Measurements from ENCODE around the gene NTM. TPM values are rescaled to one million over a fixed set of nuclear protein-coding genes. Genes with fewer than 3 reads are reported as not detected.
A peak's percentile ranks its signal among the peaks of the same experiment; 100 is the strongest.

NTM gene
- total and polyA plus RNA-seq, 9 donors = 8.5 to 37.1 (median 22.6) TPM

- no peak for DNase-seq
- Histone ChIP-seq H3K4me3 (ENCODE audit: low read length) (no peak overlapping the region), H3K27me3 (ENCODE audit: control insufficient read depth, insufficient read depth, low read length) (peaks cover 9% of the 10 kb centered on the region), H3K4me1 (ENCODE audit: control insufficient read depth, insufficient read depth, low read length) (no peaks in the 10 kb centered on the region), H3K27ac (ENCODE audit: low read length) (no peak overlapping the region), H3K9me3 (replicated peaks; ENCODE audit: control insufficient read depth, low read depth, low read length) (no peaks in the 10 kb centered on the region), H3K36me3 (ENCODE audit: control insufficient read depth, insufficient read depth, low read length) (no peaks in the 10 kb centered on the region)
- WGBS (ENCODE audit: insufficient coverage) = 66% methylated on average over 4 of the region's 11 CpGs
These were observed 438.9 kb downstream of the NTM start for GRCh38 chr11:131809203-131809918.

DNA sequence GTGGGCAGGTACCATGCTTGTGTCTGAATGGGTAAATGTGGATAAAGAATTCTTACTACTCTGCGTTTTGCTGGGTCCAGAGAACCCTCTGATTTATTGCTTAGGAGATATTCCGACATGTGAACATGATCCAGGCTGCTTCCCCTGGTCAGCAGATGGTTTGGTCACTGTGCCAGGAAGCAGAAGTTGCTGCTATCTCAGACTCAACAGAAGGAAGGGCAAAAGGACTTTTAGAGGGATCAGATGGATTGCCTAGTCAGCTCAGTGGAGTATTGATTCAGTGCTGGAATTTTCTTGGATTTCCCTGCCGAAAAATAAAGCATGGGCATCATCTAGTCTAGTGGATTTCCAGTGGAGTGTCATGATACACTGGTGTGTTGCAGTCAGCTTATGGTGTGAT, 440.1 kb downstream of the NTM start:
- 39% methylated on average over 2 of the region's 3 CpGs for WGBS (ENCODE audit: insufficient coverage)
- H3K27me3 ChIP-seq (ENCODE audit: control insufficient read depth, insufficient read depth, low read length) = peaks cover 3% of the 10 kb centered on the region
- no peaks in the 10 kb centered on the region for H3K36me3 ChIP-seq (ENCODE audit: control insufficient read depth, insufficient read depth, low read length)
- no peaks in the 10 kb centered on the region for H3K9me3 ChIP-seq (replicated peaks; ENCODE audit: control insufficient read depth, low read depth, low read length)
- no peak overlapping the region for H3K4me3 ChIP-seq (ENCODE audit: low read length)
- H3K4me1 ChIP-seq (ENCODE audit: control insufficient read depth, insufficient read depth, low read length) = no peaks in the 10 kb centered on the region
- DNase-seq = no peak
- no peak overlapping the region for H3K27ac ChIP-seq (ENCODE audit: low read length)

DNA sequence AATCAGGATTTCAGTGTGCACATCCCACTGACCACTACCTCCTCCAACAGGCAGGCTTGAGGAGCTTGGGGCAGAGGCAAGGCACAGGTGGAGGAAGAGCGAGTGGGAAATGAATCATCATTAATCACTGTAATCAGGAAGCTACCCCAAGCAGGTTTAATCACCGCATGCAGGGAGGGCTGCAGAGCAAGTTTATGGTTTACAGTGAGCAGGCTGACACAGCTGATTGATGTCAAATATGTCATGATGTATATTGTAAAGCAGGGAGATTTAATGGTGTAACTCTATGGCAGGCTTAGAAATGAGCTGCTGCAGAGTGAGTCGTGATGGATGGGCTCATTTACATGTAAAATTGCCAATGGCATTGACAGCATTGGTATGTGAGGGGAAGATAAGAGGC, 441.0 kb downstream of the NTM start:
- no peak overlapping the region for H3K27ac ChIP-seq (ENCODE audit: low read length)
- no peak overlapping the region for H3K4me3 ChIP-seq (ENCODE audit: low read length)
- peaks cover 3% of the 10 kb centered on the region for H3K27me3 ChIP-seq (ENCODE audit: control insufficient read depth, insufficient read depth, low read length)
- H3K36me3 ChIP-seq (ENCODE audit: control insufficient read depth, insufficient read depth, low read length) = no peaks in the 10 kb centered on the region
- 58% methylated on average over 2 of the region's 3 CpGs for WGBS (ENCODE audit: insufficient coverage)
- DNase-seq = no peak
- no peaks in the 10 kb centered on the region for H3K4me1 ChIP-seq (ENCODE audit: control insufficient read depth, insufficient read depth, low read length)
- H3K9me3 ChIP-seq (replicated peaks; ENCODE audit: control insufficient read depth, low read depth, low read length) = no peaks in the 10 kb centered on the region

GRCh38 chr11:131814108-131814507, 443.7 kb downstream of the NTM start:
- 47% methylated on average over 3 of the region's 4 CpGs for WGBS (ENCODE audit: insufficient coverage)
- no peaks in the 10 kb centered on the region for H3K4me1 ChIP-seq (ENCODE audit: control insufficient read depth, insufficient read depth, low read length)
- no peaks in the 10 kb centered on the region for H3K36me3 ChIP-seq (ENCODE audit: control insufficient read depth, insufficient read depth, low read length)
- no peaks in the 10 kb centered on the region for H3K9me3 ChIP-seq (replicated peaks; ENCODE audit: control insufficient read depth, low read depth, low read length)
- peaks cover 3% of the 10 kb centered on the region for H3K27me3 ChIP-seq (ENCODE audit: control insufficient read depth, insufficient read depth, low read length)
- no peak overlapping the region for H3K27ac ChIP-seq (ENCODE audit: low read length)
- no peak overlapping the region for H3K4me3 ChIP-seq (ENCODE audit: low read length)
- no peak for DNase-seq

DNA sequence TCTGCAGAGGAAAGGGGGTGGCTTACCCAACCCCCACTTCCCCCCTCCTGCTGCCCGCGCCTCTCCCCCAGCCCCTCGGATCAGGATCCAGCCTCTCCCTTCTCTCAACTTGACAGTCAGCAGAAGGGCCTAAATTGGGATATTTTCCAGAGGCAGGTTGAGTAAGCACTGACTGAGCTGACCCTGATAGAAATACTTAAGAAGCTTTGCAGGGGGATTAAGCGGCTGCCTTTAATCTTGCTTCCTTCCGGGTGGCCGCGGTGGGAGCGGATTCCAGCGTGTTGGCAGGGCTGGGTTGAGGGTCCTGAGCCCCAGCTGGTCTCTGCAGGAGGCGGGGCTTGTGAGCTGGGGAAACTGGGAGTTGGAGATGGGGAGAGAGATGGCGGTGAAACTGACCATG, 445.2 kb downstream of the NTM start:
- Histone ChIP-seq H3K4me1 (ENCODE audit: control insufficient read depth, insufficient read depth, low read length) (no peaks in the 10 kb centered on the region), H3K27ac (ENCODE audit: low read length) (no peak overlapping the region), H3K36me3 (ENCODE audit: control insufficient read depth, insufficient read depth, low read length) (no peaks in the 10 kb centered on the region), H3K4me3 (ENCODE audit: low read length) (no peak overlapping the region), H3K9me3 (replicated peaks; ENCODE audit: control insufficient read depth, low read depth, low read length) (no peaks in the 10 kb centered on the region), H3K27me3 (ENCODE audit: control insufficient read depth, insufficient read depth, low read length) (peaks cover 5% of the 10 kb centered on the region)
- DNase-seq = no peak
- WGBS (ENCODE audit: insufficient coverage) = 14% methylated on average over 2 of the region's 11 CpGs

GRCh38 chr11:131816051-131816450, 445.6 kb downstream of the NTM start:
- no peak for DNase-seq
- no peak overlapping the region for H3K4me3 ChIP-seq (ENCODE audit: low read length)

DNA sequence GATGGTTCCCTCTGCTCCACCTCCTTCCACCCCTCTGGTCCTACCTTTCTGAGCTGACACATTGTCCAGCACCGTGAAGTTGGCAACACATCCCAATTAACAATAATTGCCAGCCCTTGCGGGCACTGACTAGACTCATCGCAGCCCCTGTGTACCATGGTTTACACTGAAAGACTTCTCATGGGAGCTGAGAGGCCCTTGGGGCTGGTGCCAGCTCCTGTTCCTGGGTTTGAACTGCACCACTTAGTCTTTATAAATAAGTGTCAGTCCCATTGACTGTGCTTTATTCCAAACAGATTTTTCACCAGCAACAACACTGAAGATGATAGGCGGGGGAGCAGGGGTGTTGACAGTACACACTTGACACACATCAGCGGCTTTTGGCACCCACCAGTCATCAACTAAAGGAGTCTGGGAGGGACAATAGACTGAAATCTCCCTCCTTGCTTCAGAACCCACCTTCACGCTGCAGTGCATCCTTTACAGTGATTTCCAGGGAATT, 447.3 kb downstream of the NTM start:
- DNase-seq = no peak
- Histone ChIP-seq H3K27me3 (ENCODE audit: control insufficient read depth, insufficient read depth, low read length) (peaks cover 5% of the 10 kb centered on the region), H3K36me3 (ENCODE audit: control insufficient read depth, insufficient read depth, low read length) (no peaks in the 10 kb centered on the region), H3K9me3 (replicated peaks; ENCODE audit: control insufficient read depth, low read depth, low read length) (no peaks in the 10 kb centered on the region), H3K4me3 (ENCODE audit: low read length) (no peak overlapping the region), H3K27ac (ENCODE audit: low read length) (no peak overlapping the region), H3K4me1 (ENCODE audit: control insufficient read depth, insufficient read depth, low read length) (no peaks in the 10 kb centered on the region)
- WGBS (ENCODE audit: insufficient coverage) = 93% methylated on average over 2 of the region's 6 CpGs

More at GRCh38 chr11:131816051-131816450, 445.6 kb downstream of the NTM start:
- H3K27me3 ChIP-seq (ENCODE audit: control insufficient read depth, insufficient read depth, low read length) = peaks cover 5% of the 10 kb centered on the region
- no peaks in the 10 kb centered on the region for H3K36me3 ChIP-seq (ENCODE audit: control insufficient read depth, insufficient read depth, low read length)
- H3K9me3 ChIP-seq (replicated peaks; ENCODE audit: control insufficient read depth, low read depth, low read length) = no peaks in the 10 kb centered on the region
- WGBS (ENCODE audit: insufficient coverage) = 67% methylated on average over 2 of the region's 5 CpGs
- no peak overlapping the region for H3K27ac ChIP-seq (ENCODE audit: low read length)
- no peaks in the 10 kb centered on the region for H3K4me1 ChIP-seq (ENCODE audit: control insufficient read depth, insufficient read depth, low read length)

DNA sequence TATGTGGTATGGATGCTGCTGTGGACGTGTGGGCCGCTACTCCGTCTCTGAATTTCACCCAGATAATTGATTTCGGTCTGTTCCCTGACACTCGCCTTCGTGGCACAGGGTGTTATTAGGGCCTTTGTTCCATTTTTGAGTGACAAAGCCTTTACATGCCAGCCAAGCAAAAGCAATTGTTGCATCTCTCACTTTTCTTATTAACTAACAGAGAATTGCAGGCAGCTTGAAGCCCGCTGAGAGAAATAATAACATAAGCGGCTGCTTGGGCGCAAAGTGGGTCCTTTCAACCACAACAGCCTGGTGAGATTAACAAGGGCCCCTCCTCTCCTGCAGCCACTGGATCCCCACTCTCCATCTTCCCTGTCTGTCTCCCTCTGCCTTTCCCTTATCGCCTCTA, 449.4 kb downstream of the NTM start:
- Histone ChIP-seq H3K27me3 (ENCODE audit: control insufficient read depth, insufficient read depth, low read length) (peaks cover 5% of the 10 kb centered on the region), H3K36me3 (ENCODE audit: control insufficient read depth, insufficient read depth, low read length) (no peaks in the 10 kb centered on the region), H3K27ac (ENCODE audit: low read length) (no peak overlapping the region), H3K4me1 (ENCODE audit: control insufficient read depth, insufficient read depth, low read length) (no peaks in the 10 kb centered on the region), H3K4me3 (ENCODE audit: low read length) (no peak overlapping the region), H3K9me3 (replicated peaks; ENCODE audit: control insufficient read depth, low read depth, low read length) (no peaks in the 10 kb centered on the region)
- 82% methylated on average over 7 of the region's 10 CpGs for WGBS (ENCODE audit: insufficient coverage)
- DNase-seq = no peak

DNA sequence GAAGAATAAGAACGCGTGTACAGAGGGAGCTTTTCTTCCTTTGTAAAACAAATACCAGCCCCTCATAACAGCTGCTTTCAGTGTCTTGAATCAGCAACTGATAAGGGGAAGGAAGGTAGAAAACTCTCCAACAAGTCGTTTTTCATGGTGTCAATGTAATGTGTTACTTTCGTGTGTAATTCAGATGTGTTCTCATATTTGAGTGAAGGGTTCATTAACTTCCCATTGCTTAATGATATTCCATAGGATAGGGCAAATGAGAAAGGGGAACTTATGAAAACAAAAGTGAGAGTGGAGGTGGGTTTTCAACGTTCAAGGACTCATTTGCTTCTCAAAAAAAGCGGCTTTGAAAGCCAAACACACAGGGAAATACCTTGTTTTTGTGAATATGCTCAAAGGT, 452.1 kb downstream of the NTM start:
- Histone ChIP-seq H3K4me1 (ENCODE audit: control insufficient read depth, insufficient read depth, low read length) (no peaks in the 10 kb centered on the region), H3K27me3 (ENCODE audit: control insufficient read depth, insufficient read depth, low read length) (peaks cover 5% of the 10 kb centered on the region), H3K36me3 (ENCODE audit: control insufficient read depth, insufficient read depth, low read length) (no peaks in the 10 kb centered on the region), H3K9me3 (replicated peaks; ENCODE audit: control insufficient read depth, low read depth, low read length) (no peaks in the 10 kb centered on the region), H3K4me3 (ENCODE audit: low read length) (no peak overlapping the region), H3K27ac (ENCODE audit: low read length) (no peak overlapping the region)
- DNase-seq = no peak
- WGBS (ENCODE audit: insufficient coverage) = no CpG with 5 or more reads among the region's 6 CpGs

DNA sequence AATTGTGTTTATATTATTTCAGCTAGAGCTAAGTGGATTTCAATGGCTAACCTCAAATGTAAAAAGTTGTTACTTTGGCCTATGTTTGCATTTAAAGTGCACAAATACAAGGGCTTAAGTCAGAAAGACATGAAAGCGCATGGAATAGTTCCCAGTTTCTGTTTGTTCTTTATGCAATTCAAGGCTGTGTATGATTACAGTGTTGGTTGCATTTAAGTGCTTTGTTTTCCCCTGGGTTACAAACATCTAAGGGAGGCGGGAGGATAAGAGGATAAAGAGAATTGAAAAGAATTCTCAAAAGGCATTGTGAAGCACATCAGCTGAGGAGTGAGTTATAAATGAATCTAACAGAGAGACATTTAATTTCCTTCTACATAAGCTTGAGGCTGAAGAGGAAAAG, 453.4 kb downstream of the NTM start:
- Histone ChIP-seq H3K4me3 (ENCODE audit: low read length) (no peak overlapping the region), H3K27ac (ENCODE audit: low read length) (no peak overlapping the region), H3K36me3 (ENCODE audit: control insufficient read depth, insufficient read depth, low read length) (no peaks in the 10 kb centered on the region), H3K27me3 (ENCODE audit: control insufficient read depth, insufficient read depth, low read length) (peaks cover 5% of the 10 kb centered on the region), H3K4me1 (ENCODE audit: control insufficient read depth, insufficient read depth, low read length) (no peaks in the 10 kb centered on the region), H3K9me3 (replicated peaks; ENCODE audit: control insufficient read depth, low read depth, low read length) (no peaks in the 10 kb centered on the region)
- DNase-seq = peak; percentile 67
- WGBS (ENCODE audit: insufficient coverage) = 71% methylated on average over 1 of the region's 2 CpGs

Data from muscle of leg (tissue), 11 donors.